AG04449 (cell line): ENCODE data around the gene IQGAP2.

Experiments used
- CTCF ChIA-PET: fragments of 350-600 bp; formaldehyde crosslinking; extraction: SDS; loops from one replicate; lab custom pipeline; 2021; ENCODE audit warnings: antibody characterized with exemption; lab: Yijun Ruan, JAX
- POLR2A ChIA-PET: fragments of 400-600, 350-600 bp; formaldehyde crosslinking; extraction: SDS; loops from one replicate; lab custom pipeline; 2020; ENCODE audit warnings: antibody characterized with exemption, inconsistent platforms; lab: Yijun Ruan, JAX
- DNase-seq: peaks from one replicate; pipeline ENCODE4 v3.0.0-alpha.2; 2010; ENCODE audit warnings: low read depth, low spot score
- H3K4me3 ChIP-seq: 2 replicates; pipeline ENCODE4 v1.5.1; 2011; ENCODE audit warnings: low read depth, mild to moderate bottlenecking, control low read depth, low read length
- TF ChIP-seq, protein P1 (sequence below): IDR thresholded peaks from one replicate; pipeline ENCODE4 v1.5.1; 2011; ENCODE audit warnings: mild to moderate bottlenecking, moderate library complexity, low read length, control low read depth, inconsistent platforms; ENCODE audit not compliant: insufficient read depth; ENCODE audit errors: missing control alignments

The IQGAP2 gene

DNA sequence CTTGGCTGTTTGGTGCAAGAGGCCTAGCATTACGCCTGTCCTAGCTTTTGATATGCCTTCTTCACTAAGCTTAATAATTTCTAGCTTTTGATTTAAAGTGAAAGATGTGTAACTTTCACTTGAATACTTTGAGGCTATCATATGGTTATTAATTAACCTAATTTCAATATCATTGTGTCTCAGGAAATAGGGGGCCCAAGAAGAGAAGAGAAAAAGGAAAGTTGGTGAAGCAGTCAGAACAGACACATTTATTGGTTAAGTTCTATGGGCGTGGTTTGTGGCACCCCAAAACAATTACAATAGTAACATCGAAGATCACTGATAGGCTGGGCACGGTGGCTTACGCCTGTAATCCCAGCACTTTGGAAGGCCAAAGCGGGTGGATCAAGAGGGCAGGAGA lies 261.0 kb downstream of the IQGAP2 start:
- no peak overlapping the region for H3K4me3 ChIP-seq
- DNase-seq, result no peak
- TF ChIP-seq, protein P1, sequence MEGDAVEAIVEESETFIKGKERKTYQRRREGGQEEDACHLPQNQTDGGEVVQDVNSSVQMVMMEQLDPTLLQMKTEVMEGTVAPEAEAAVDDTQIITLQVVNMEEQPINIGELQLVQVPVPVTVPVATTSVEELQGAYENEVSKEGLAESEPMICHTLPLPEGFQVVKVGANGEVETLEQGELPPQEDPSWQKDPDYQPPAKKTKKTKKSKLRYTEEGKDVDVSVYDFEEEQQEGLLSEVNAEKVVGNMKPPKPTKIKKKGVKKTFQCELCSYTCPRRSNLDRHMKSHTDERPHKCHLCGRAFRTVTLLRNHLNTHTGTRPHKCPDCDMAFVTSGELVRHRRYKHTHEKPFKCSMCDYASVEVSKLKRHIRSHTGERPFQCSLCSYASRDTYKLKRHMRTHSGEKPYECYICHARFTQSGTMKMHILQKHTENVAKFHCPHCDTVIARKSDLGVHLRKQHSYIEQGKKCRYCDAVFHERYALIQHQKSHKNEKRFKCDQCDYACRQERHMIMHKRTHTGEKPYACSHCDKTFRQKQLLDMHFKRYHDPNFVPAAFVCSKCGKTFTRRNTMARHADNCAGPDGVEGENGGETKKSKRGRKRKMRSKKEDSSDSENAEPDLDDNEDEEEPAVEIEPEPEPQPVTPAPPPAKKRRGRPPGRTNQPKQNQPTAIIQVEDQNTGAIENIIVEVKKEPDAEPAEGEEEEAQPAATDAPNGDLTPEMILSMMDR, result no peak
- CTCF ChIA-PET, result interaction anchor here (1.5 kb wide), 1 partner anchor 11 kb away, joined by 3 read pairs; no protein-coding TSS in a partner anchor
- POLR2A ChIA-PET, result no interaction called here

- no peak for DNase-seq
- CTCF ChIA-PET, result interaction anchor here (1.0 kb wide), 1 partner anchor 107 kb away, joined by 4 read pairs; no protein-coding TSS in a partner anchor
- POLR2A ChIA-PET, result no interaction called here
- H3K4me3 ChIP-seq, result no peak overlapping the region
- TF ChIP-seq, protein P1, result no peak
These were observed 264.4 kb downstream of the IQGAP2 start for GRCh38 chr5:76667495-76667894.

DNA sequence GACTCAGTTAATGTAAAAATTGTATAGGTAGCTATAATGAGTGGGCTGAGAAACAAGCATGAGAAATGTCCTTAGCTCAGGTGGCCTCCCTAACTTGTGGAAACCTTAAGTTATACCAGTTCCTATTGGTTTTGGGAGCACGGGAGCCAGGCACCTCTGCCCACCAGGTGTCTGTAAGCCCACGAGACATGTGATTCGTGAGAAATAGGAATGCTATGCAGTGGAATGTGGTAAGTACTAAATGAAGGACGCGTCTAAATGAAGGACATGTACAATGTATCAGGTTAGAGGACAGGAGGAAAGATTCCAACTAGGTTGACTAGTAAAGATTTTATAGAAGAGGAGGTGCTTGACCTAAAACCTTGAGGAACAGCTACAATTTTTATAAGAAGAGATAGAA lies 266.2 kb downstream of the IQGAP2 start:
- no peak for DNase-seq
- ChIA-PET POLR2A (no interaction called here), CTCF (interaction anchor here (1.0 to 1.6 kb wide), 3 partner anchors 12 to 68 kb away, joined by 3 to 5 read pairs (median 3); no protein-coding TSS in a partner anchor)
- no peak overlapping the region for H3K4me3 ChIP-seq
- TF ChIP-seq, protein P1, result no peak

GRCh38 chr5:76670508-76670907 lies 267.4 kb downstream of the IQGAP2 start:
- no peak for DNase-seq
- no peak overlapping the region for H3K4me3 ChIP-seq
- ChIA-PET CTCF (interaction anchor here (1.1 to 1.5 kb wide), 2 partner anchors 13 to 104 kb away, joined by 3 to 4 read pairs; no protein-coding TSS in a partner anchor), POLR2A (no interaction called here)
- TF ChIP-seq, protein P1, result no peak

DNA sequence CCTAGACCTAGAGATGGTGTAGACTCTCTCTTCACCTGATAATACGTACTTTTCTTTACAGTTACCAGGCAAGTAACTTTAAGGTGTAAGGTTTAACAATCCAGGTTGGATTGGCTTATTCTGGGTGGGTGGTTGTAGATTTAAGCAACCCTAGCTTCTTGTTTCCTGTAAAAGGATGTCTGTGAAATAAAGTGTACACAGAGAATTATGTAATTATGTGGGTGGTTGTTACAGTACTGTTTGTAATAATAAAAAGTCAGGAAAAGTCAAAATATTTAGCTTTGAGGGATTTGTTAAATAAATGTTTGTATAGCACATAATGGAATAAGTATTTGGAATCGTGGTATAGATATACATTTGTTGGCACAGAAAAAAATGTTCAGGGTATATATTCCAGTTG lies 269.2 kb downstream of the IQGAP2 start:
- no peak for DNase-seq
- POLR2A ChIA-PET, result no interaction called here
- CTCF ChIA-PET, result no interaction called here

DNA sequence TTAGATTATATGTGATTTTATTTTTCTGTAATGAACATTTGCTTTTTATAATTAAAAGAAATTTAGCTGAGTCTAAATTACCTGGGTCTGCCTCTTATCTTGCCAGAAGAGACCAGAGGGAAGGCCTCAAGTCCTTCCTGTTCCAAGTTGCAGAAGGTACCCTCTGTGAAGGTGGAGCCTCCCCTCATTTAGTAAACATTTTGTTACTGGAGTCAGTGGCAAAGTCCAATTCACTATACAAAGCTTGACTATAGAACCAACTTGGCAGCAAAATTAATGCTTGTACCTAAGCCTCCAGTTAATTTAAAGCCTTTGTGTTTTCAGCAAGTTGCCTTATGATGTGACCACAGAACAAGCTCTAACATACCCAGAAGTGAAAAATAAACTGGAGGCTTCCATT lies 270.0 kb downstream of the IQGAP2 start:
- ChIA-PET CTCF (interaction anchor here (1.8 kb wide), 1 partner anchor 101 kb away, joined by 7 read pairs; no protein-coding TSS in a partner anchor), POLR2A (no interaction called here)
- DNase-seq, result no peak
- H3K4me3 ChIP-seq, result no peak overlapping the region
- TF ChIP-seq, protein P1, result no peak

More for the DNA sequence above, 269.2 kb downstream of the IQGAP2 start:
- TF ChIP-seq, protein P1, result no peak
- no peak overlapping the region for H3K4me3 ChIP-seq
